ENCODE data around the gene DNA2.

- TF ChIP-seq CTCF (optimal IDR thresholded peaks at IDR 0.05 in 1 of 3, IDR thresholded peaks at IDR 0.05 in 1 of 3, conservative IDR thresholded peaks at IDR 0.05 in 1 of 3; ENCODE audit: extremely low read depth in 1 of 3, insufficient read depth in 2 of 3, low read length in 3 of 3) (no peak), EZH2 (IDR thresholded peaks at IDR 0.05; ENCODE audit: low read length) (no peak)
Measured at GRCh38 chr10:68364101-68364886, 107.5 kb downstream of the DNA2 start.
